ENCODE measurements around the gene STRA8. TPM values are rescaled to one million over a fixed set of nuclear protein-coding genes. Genes with fewer than 3 reads are reported as not detected.

STRA8 gene
- total RNA-seq, 1 donor from 2014 or later, result not detected

DNA sequence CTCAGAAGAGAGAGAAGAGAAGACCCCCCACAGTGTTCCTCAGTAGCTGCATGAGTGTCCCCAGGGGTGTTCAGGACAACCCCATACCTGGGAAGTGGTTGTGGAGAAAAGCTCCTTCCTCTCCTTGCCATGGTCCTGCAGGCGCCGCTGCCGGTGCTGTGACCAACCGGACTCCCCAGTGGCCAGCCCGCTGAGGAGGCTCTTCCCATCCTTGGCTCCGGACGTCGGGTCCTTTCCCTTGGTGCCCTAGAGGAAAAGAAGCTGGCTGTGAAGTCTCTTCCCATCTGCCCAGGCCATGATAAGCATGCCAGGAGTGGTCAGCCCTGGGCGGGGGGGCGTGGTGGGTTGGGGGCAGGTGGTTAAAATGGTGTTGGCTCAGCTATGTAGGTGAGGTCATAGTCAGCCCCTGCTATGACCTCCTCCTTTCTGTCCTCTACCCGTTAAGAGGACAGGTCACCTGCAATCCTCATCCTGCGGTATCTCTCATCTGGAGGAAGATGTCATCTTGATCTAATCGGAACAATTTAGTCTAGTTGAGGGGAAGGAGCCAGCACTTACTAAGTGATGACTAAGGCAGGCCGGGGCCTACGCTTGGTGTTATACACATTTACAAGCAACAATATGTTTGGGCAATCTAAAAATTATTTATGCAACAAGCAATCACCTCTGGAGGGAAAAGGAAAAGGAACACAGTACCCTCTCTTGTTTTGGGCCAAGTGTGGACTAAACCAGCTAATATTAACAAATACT lies 35.6 kb upstream of the STRA8 start:
- H3K4me3 ChIP-seq, result no peak overlapping the region
- DNase-seq (ENCODE audit: low spot score in 2 of 2), result peak in 1 of 2 donors; percentile 40
- no peak overlapping the region for H3K27ac ChIP-seq
- H3K9me3 ChIP-seq, result no peaks in the 10 kb centered on the region
- no peaks in the 10 kb centered on the region for H3K4me1 ChIP-seq
- no peaks in the 10 kb centered on the region for H3K27me3 ChIP-seq
- intact Hi-C loops (cut with DNase I), result no loop called here
- peaks cover 51 to 71% of the 10 kb centered on the region in 2 donors for H3K36me3 ChIP-seq
- TF ChIP-seq CTCF (IDR thresholded peaks at IDR 0.05), result no peak

DNA sequence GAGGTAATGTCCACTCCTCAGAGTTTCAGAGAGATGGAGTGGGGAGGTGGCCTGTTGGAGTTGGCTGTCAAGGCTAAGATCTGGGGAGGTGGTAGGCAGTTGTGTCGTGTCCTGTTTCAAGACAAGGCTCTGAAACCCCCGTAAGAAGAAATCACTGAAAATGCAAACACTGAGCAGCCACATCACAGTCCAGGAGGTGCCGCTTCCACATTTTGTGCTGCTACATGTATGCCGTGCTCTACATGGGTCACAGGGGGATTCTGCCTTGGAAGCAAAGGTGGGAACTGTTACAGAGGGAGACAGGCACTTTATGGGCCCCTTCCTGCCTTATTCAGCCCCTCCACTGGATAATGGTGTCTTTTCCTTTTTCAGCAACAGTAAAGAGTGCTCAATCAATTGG lies 34.2 kb upstream of the STRA8 start:
- no peaks in the 10 kb centered on the region for H3K27me3 ChIP-seq
- TF ChIP-seq CTCF (IDR thresholded peaks at IDR 0.05), result no peak
- intact Hi-C loops (cut with DNase I), result no loop called here
- H3K27ac ChIP-seq, result no peak overlapping the region
- peaks cover 51 to 61% of the 10 kb centered on the region in 2 donors for H3K36me3 ChIP-seq
- H3K4me1 ChIP-seq, result no peaks in the 10 kb centered on the region
- no peaks in the 10 kb centered on the region for H3K9me3 ChIP-seq
- DNase-seq (ENCODE audit: low spot score in 2 of 2), result peak in 1 of 2 donors; percentile 24
- H3K4me3 ChIP-seq, result no peak overlapping the region

GRCh38 chr7:135200821-135201331 lies 32.8 kb upstream of the STRA8 start:
- Histone ChIP-seq H3K4me3 (no peak overlapping the region), H3K4me1 (peaks cover 0 to 2% of the 10 kb centered on the region in 2 donors), H3K27ac (no peak overlapping the region), H3K9me3 (no peaks in the 10 kb centered on the region), H3K36me3 (peaks cover 45 to 53% of the 10 kb centered on the region in 2 donors), H3K27me3 (no peaks in the 10 kb centered on the region)
- intact Hi-C loops (cut with DNase I), result no loop called here
- TF ChIP-seq CTCF (IDR thresholded peaks at IDR 0.05), result no peak
- DNase-seq (ENCODE audit: low spot score in 2 of 2), result peak in 1 of 2 donors; percentile 30

- Histone ChIP-seq H3K27me3 (no peaks in the 10 kb centered on the region), H3K4me1 (peaks cover 0 to 2% of the 10 kb centered on the region in 2 donors), H3K4me3 (no peak overlapping the region), H3K27ac (no peak overlapping the region), H3K36me3 (peaks cover 41 to 51% of the 10 kb centered on the region in 2 donors), H3K9me3 (no peaks in the 10 kb centered on the region)
- intact Hi-C loops (cut with DNase I), result no loop called here
- DNase-seq (ENCODE audit: low spot score in 2 of 2), result no peak
- TF ChIP-seq CTCF (IDR thresholded peaks at IDR 0.05), result no peak
These were observed 32.3 kb upstream of the STRA8 start for GRCh38 chr7:135201350-135201749.

DNA sequence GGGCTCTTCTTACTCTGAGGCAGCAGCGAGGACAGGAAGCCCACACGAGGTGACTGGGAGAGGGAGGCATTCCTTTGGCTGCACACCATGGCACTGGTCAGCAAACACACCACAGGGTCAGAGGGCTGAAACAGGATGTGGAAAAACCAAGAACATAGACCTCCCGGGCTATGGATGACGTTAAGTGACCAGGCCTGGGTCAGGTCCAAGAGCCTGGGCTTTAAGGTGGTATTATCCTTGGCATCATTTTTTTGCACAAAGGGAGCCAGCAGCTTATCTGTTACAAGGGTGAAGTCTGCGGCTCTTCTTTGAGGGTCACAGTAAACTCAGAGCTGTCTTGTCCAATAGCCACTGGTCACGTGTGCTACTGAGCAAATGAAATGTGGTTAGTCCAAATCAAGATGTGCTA lies 29.3 kb upstream of the STRA8 start:
- no peak for DNase-seq (ENCODE audit: low spot score in 2 of 2)
- intact Hi-C loops (cut with DNase I), result no loop called here
- Histone ChIP-seq H3K9me3 (no peaks in the 10 kb centered on the region), H3K4me3 (no peak overlapping the region), H3K4me1 (peaks cover 0 to 11% of the 10 kb centered on the region in 2 donors), H3K36me3 (peaks cover 19 to 31% of the 10 kb centered on the region in 2 donors), H3K27ac (peak overlapping the region; percentile 3 to 8), H3K27me3 (no peaks in the 10 kb centered on the region)
- TF ChIP-seq CTCF (IDR thresholded peaks at IDR 0.05), result no peak
